Heart left ventricle (tissue), 13 donors: ENCODE measurements around the gene ANGPTL7.

Experiments
- POLR2A ChIP-seq, 2 donors: fragments of 450-650 bp; IDR thresholded peaks; one replicate each; pipeline ENCODE4 v1.6.1; 2017; ENCODE audit warnings: antibody characterized with exemption in 2 of 2, mild to moderate bottlenecking in 2 of 2, moderate library complexity in 2 of 2
- TF ChIP-seq, protein P1 (sequence below), 12 donors: fragments of 200-600 bp; sonication (generic) in 4 of 12; IDR thresholded peaks; one replicate each; pipeline versions ENCODE4 v1.5.0 to v1.8.0; 2018 to 2022; ENCODE audit warnings: antibody characterized with exemption in 12 of 12, mild to moderate bottlenecking in 5 of 12
- donor health status: ischemic (EF 13 %, LVEDD 7.1; RV severe dilation, severe dysfunction).
- donor health status: DM: no; HTN: yes; CAD: no.
- donor health status: DM: no; HTN: no; CAD: no.
- donor health status: ischemic (EF 25% LVEDD 6.9; RV normal size, moderate dysfunction).
- donor health status: ischemic (EF 25% LVEDD 5.7; RV mildly dilated, moderate dysfunction).
- donor health status: ischemic (EF 35%, LVEDD 5.7; RV mildly dilated, moderate dysfunction).
- donor health status: nonischemic (EF 11% LVEDD 7.7; RV severe dilation, severe dysfunction).
- donor health status: DM: yes; HTN: yes; CAD: no.
- donor health status: PGD.
- donor health status: ischemic (EF 29% LVEDD 5.4; RV normal size, mild dysfunction).
- donor health status: nonischemic (EF 23%, LVEDD 6.1; RV moderate dilation, normal function).

DNA sequence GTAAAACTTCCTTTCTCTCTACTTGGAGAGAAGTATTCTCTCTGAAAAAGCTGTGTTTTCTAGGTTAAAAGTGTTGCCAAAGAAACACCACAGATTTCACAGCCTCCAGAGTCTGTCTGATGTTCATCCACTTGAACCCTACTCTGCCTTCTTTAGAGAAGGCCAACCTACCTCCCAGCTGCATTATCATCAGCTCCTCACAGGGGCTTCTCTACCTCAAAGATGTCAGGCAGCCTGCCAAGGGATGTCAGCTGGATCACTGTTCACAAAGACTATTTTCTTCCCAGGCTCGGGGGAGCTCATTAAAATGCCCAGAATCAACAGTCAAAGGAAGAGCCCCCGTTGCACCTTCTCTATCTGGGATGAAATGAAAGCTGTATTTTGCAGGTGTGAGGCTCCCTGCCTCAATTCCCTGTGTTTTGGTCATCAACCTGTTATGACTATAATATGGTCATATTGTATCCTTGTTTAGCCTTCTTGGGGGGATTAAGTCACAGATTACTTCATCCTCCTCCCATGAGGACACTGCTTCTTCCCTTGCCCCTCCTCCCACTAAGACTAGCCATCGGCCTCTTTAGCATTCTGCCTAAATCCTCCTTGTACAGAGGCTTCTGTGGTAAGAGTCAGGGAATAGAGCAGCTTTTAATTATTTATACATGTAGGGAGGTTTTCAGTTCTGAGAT is 25.7 kb downstream of the ANGPTL7 start:
- TF ChIP-seq, protein P1, sequence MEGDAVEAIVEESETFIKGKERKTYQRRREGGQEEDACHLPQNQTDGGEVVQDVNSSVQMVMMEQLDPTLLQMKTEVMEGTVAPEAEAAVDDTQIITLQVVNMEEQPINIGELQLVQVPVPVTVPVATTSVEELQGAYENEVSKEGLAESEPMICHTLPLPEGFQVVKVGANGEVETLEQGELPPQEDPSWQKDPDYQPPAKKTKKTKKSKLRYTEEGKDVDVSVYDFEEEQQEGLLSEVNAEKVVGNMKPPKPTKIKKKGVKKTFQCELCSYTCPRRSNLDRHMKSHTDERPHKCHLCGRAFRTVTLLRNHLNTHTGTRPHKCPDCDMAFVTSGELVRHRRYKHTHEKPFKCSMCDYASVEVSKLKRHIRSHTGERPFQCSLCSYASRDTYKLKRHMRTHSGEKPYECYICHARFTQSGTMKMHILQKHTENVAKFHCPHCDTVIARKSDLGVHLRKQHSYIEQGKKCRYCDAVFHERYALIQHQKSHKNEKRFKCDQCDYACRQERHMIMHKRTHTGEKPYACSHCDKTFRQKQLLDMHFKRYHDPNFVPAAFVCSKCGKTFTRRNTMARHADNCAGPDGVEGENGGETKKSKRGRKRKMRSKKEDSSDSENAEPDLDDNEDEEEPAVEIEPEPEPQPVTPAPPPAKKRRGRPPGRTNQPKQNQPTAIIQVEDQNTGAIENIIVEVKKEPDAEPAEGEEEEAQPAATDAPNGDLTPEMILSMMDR (IDR thresholded peaks at IDR 0.05), result no peak
- TF ChIP-seq POLR2A (IDR thresholded peaks at IDR 0.05), result no peak
